Endothelial cell of umbilical vein (primary cell): Measurements from ENCODE around the gene ATXN1. TPM values are rescaled to one million over a fixed set of nuclear protein-coding genes. Genes with fewer than 3 reads are reported as not detected.

ENCODE experiments used
- BruUV-seq: library from RNA; stranded (reverse); fragments of 400-500 nt; replicated peaks from 2 replicates; lab custom pipeline; 2021; lab: Mats Ljungman, UMichigan
- CTCF ChIA-PET: fragments of 300-600, 350-600 bp; sonication (Branson Sonifier 250); formaldehyde crosslinking; loops from one replicate; lab custom pipeline; 2021; ENCODE audit warnings: antibody characterized with exemption, inconsistent platforms; lab: Charles Lee
- POLR2A ChIA-PET: fragments of 300-600, 350-600 bp; sonication (Branson Sonifier 250); formaldehyde crosslinking; loops from one replicate; lab custom pipeline; 2021; ENCODE audit warnings: antibody characterized with exemption, inconsistent platforms; lab: Charles Lee
- DNase-seq: peaks from one replicate; pipeline ENCODE4 v3.0.0-alpha.2; 2011; ENCODE audit warnings: low read depth, low spot score
- FAIRE-seq: peaks from 2 replicates; lab custom pipeline; 2011; peaks lifted over from hg19 to GRCh38; lab: Jason Lieb, UNC
- H2AFZ ChIP-seq: 2 replicates; pipeline ENCODE4 v1.6.0; 2012; ENCODE audit warnings: low read depth, low read length, control low read depth, inconsistent platforms
- H3K27ac ChIP-seq: 2 replicates; pipeline ENCODE4 v1.5.1; 2011; ENCODE audit warnings: low read depth, mild to moderate bottlenecking, control low read depth, low read length, moderate library complexity; ENCODE audit not compliant: insufficient read depth
- H3K27me3 ChIP-seq, 2 experiments: 2 replicates each; pipeline versions ENCODE4 v1.6.0 to v1.6.1; 2011; ENCODE audit warnings: low read length in 2 of 2, mixed read lengths in 1 of 2; ENCODE audit not compliant: control insufficient read depth in 2 of 2, insufficient read depth in 2 of 2
- H3K36me3 ChIP-seq, 2 experiments: 2 replicates in 1 of 2; 3 replicates in 1 of 2; pipeline ENCODE4 v1.5.1; 2011; ENCODE audit warnings: low read length in 2 of 2, mild to moderate bottlenecking in 1 of 2, moderate library complexity in 1 of 2; ENCODE audit not compliant: control insufficient read depth in 2 of 2, insufficient read depth in 2 of 2; ENCODE audit errors: extremely low read depth in 1 of 2
- H3K4me1 ChIP-seq: 3 replicates; pipeline ENCODE4 v1.5.1; 2011; ENCODE audit warnings: mild to moderate bottlenecking, low read length; ENCODE audit not compliant: control insufficient read depth, insufficient read depth; ENCODE audit errors: extremely low read depth
- H3K4me2 ChIP-seq: 2 replicates; pipeline ENCODE4 v1.6.1; 2011; ENCODE audit warnings: low read length, control low read depth, mixed read lengths; ENCODE audit not compliant: insufficient read depth
- H3K4me3 ChIP-seq, 3 experiments: fragments of 200-600 bp in 1 of 3; sonication (generic), shearing (Covaris generic) in 1 of 3; replicated peaks in 1 of 3; 2 replicates each; pipeline ENCODE4 v1.5.1; 2011 to 2016; ENCODE audit warnings: control low read depth in 3 of 3, low read length in 3 of 3, mild to moderate bottlenecking in 2 of 3, inconsistent platforms in 1 of 3, low read depth in 1 of 3, moderate library complexity in 1 of 3; ENCODE audit not compliant: insufficient read depth in 1 of 3
- H3K79me2 ChIP-seq: 2 replicates; pipeline ENCODE4 v1.6.0; 2012; ENCODE audit warnings: low read length, inconsistent platforms; ENCODE audit not compliant: control insufficient read depth, insufficient read depth
- H3K9ac ChIP-seq: replicated peaks from 2 replicates; pipeline ENCODE3; 2011; ENCODE audit warnings: low read length, control low read depth; ENCODE audit not compliant: insufficient read depth; ENCODE audit errors: extremely low read depth
- H3K9me1 ChIP-seq: replicated peaks from 3 replicates; pipeline ENCODE4 v1.6.0; 2011; ENCODE audit warnings: mild to moderate bottlenecking, low read length; ENCODE audit not compliant: control insufficient read depth, insufficient read depth; ENCODE audit errors: extremely low read depth
- H3K9me3 ChIP-seq: replicated peaks from 2 replicates; pipeline ENCODE4 v1.5.1; 2012; ENCODE audit warnings: low read length, inconsistent platforms; ENCODE audit not compliant: control insufficient read depth, insufficient read depth
- H4K20me1 ChIP-seq: replicated peaks from 2 replicates; pipeline ENCODE3; 2011; ENCODE audit warnings: mild to moderate bottlenecking, low read length; ENCODE audit not compliant: control insufficient read depth, insufficient read depth; ENCODE audit errors: extremely low read depth
- CTCF ChIP-seq, 2 donors: IDR thresholded peaks; 1 replicate in 1 of 2; 2 replicates in 1 of 2; pipeline ENCODE4 v1.5.1; 2011; ENCODE audit warnings: low read length in 2 of 2, mild to moderate bottlenecking in 2 of 2, moderate library complexity in 2 of 2, control low read depth in 1 of 2, inconsistent platforms in 1 of 2, low read depth in 1 of 2; ENCODE audit not compliant: insufficient read depth in 1 of 2; ENCODE audit errors: extremely low read depth in 1 of 2
- EZH2 ChIP-seq: IDR thresholded peaks from 2 replicates; pipeline ENCODE4 v1.6.1; 2012; ENCODE audit warnings: borderline replicate concordance, low read depth, mild to moderate bottlenecking, moderate library complexity, low read length, inconsistent platforms; ENCODE audit not compliant: severe bottlenecking
- FOS ChIP-seq: IDR thresholded peaks from 2 replicates; pipeline ENCODE4 v1.6.1; 2011; ENCODE audit warnings: mild to moderate bottlenecking, low read length, moderate library complexity, borderline replicate concordance; ENCODE audit not compliant: insufficient read depth
- GATA2 ChIP-seq: IDR thresholded peaks from 2 replicates; pipeline ENCODE4 v1.7.0; 2011; ENCODE audit warnings: low read depth, mild to moderate bottlenecking, moderate library complexity, mixed read lengths, low read length; ENCODE audit not compliant: insufficient read length, insufficient read depth
- JUN ChIP-seq: IDR thresholded peaks from 2 replicates; pipeline ENCODE4 v1.6.1; 2011; ENCODE audit warnings: borderline replicate concordance, low read depth; ENCODE audit not compliant: insufficient read length, insufficient read depth
- MAX ChIP-seq: IDR thresholded peaks from 2 replicates; pipeline ENCODE4 v1.6.1; 2011; ENCODE audit not compliant: insufficient read depth, insufficient read length
- MYC ChIP-seq: IDR thresholded peaks from one replicate; pipeline ENCODE4 v1.6.1; 2011; ENCODE audit warnings: mild to moderate bottlenecking, low read depth, low read length
- POLR2A ChIP-seq: IDR thresholded peaks from 2 replicates; pipeline ENCODE4 v1.6.1; 2012; ENCODE audit warnings: low read depth, mild to moderate bottlenecking, control low read depth, low read length
- POLR2AphosphoS5 ChIP-seq: IDR thresholded peaks from 2 replicates; pipeline ENCODE4 v1.6.1; 2012; ENCODE audit warnings: low read depth, mild to moderate bottlenecking, control low read depth, low read length, moderate library complexity; ENCODE audit not compliant: insufficient read depth
- dilution Hi-C: fragments of 300-500 bp; cut with MboI; formaldehyde crosslinking; loops from one replicate; pipeline ENCODE4 v1.15.0; 2019; ENCODE audit warnings: low sequenced_read_pairs; ENCODE audit not compliant: extremely low pct_ligation_motif_present
- intact Hi-C: fragments of 100-400 bp; cut with micrococcal nuclease; formaldehyde crosslinking; loops from one replicate; pipeline ENCODE4 v1.10.0; 2022
- polyA plus RNA-seq, 4 experiments: library from polyadenylated mRNA; depleted of rRNA in 3 of 4; stranded (reverse) in 3 of 4; unstranded in 1 of 4; fragments of >200 nt; gene quantifications; 2 replicates each; pipeline versions ENCODE4 v1.2.1 to v1.2.3, GENCODE V29; 2011 to 2012; ENCODE audit warnings: missing spikeins in 1 of 4
- total RNA-seq: library from RNA; stranded (reverse); gene quantifications from 2 replicates; pipeline ENCODE4 v1.2.3, GENCODE V29; 2021

ATXN1 gene
- total and polyA plus RNA-seq, 2 donors (not counting 3 experiments of a cell fraction or from before 2014, with no cell fraction given) = 16.4 to 33.0 TPM

- Histone ChIP-seq H3K9ac (no peak overlapping the region), H3K4me3 (no peak overlapping the region), H3K36me3 (no peaks in the 10 kb centered on the region), H3K4me1 (no peaks in the 10 kb centered on the region), H3K27ac (no peak overlapping the region), H4K20me1 (no peaks in the 10 kb centered on the region), H3K4me2 (no peak overlapping the region), H3K27me3 (no peaks in the 10 kb centered on the region), H3K9me1 (no peaks in the 10 kb centered on the region), H2AFZ (no peak overlapping the region), H3K9me3 (no peaks in the 10 kb centered on the region), H3K79me2 (no peaks in the 10 kb centered on the region)
- intact Hi-C loops = no loop called here
- dilution Hi-C loops = no loop called here
- CTCF ChIA-PET = interaction anchor here (1.3 kb wide), 1 partner anchor 32 kb away, joined by 4 read pairs; no protein-coding TSS in a partner anchor
- DNase-seq = no peak
- POLR2A ChIA-PET = no interaction called here
- no peak for FAIRE-seq
- TF ChIP-seq MYC (no peak), MAX (no peak)
- no TSS peak for BruUV-seq
Measured at GRCh38 chr6:16481697-16482399, 279.4 kb downstream of the ATXN1 start.

GRCh38 chr6:16480763-16481560, 280.3 kb downstream of the ATXN1 start:
- Histone ChIP-seq H4K20me1 (no peaks in the 10 kb centered on the region), H3K4me2 (no peak overlapping the region), H2AFZ (no peak overlapping the region), H3K4me1 (no peaks in the 10 kb centered on the region), H3K9me1 (no peaks in the 10 kb centered on the region), H3K9ac (no peak overlapping the region), H3K27ac (no peak overlapping the region), H3K27me3 (no peaks in the 10 kb centered on the region), H3K36me3 (no peaks in the 10 kb centered on the region), H3K4me3 (no peak overlapping the region), H3K9me3 (no peaks in the 10 kb centered on the region), H3K79me2 (no peaks in the 10 kb centered on the region)
- DNase-seq = no peak
- dilution Hi-C loops (no loop called here), intact Hi-C loops (no loop called here)
- ChIA-PET POLR2A (no interaction called here), CTCF (interaction anchor here (1.3 kb wide), 1 partner anchor 33 kb away, joined by 4 read pairs; no protein-coding TSS in a partner anchor)
- BruUV-seq = no TSS peak
- TF ChIP-seq POLR2A (no peak), MAX (no peak), POLR2AphosphoS5 (no peak), FOS (no peak), GATA2 (no peak), JUN (no peak), CTCF (IDR thresholded peaks at IDR 0.05; ENCODE audit: extremely low read depth in 1 of 2, insufficient read depth in 1 of 2, low read depth in 1 of 2, low read length in 2 of 2) (no peak), MYC (no peak), EZH2 (no peak)
- FAIRE-seq = no peak
